CD4-positive, alpha-beta memory T cell (primary cell): ENCODE results near the gene RXRB. TPM values are rescaled to one million over a fixed set of nuclear protein-coding genes. Genes with fewer than 3 reads are reported as not detected.

Experiments
- CTCF ChIA-PET: fragments of 350-600 bp; sonication (Branson Sonifier 250); formaldehyde crosslinking; loops from one replicate; lab custom pipeline; 2021; ENCODE audit warnings: inconsistent platforms; ENCODE audit not compliant: partially characterized antibody; lab: Charles Lee
- POLR2A ChIA-PET: fragments of 350-600 bp; sonication (Branson Sonifier 250); formaldehyde crosslinking; loops from one replicate; lab custom pipeline; 2021; ENCODE audit not compliant: partially characterized antibody; lab: Charles Lee
- DNase-seq, 5 donors: peaks; one replicate each; pipeline versions ENCODE4 v3.0.0 to v3.0.0-alpha.2; 2020 to 2022; ENCODE audit warnings: mixed read lengths in 1 of 5
- H3K27ac ChIP-seq: one replicate; pipeline ENCODE4 v1.7.0; 2013; ENCODE audit warnings: low read depth, low read length
- H3K27me3 ChIP-seq: 2 replicates; pipeline ENCODE4 v1.7.0; 2013; ENCODE audit warnings: mild to moderate bottlenecking, low read length, moderate library complexity; ENCODE audit not compliant: insufficient read depth
- H3K36me3 ChIP-seq: 2 replicates; pipeline ENCODE4 v1.7.0; 2013; ENCODE audit warnings: mild to moderate bottlenecking, low read length, moderate library complexity; ENCODE audit not compliant: insufficient read depth
- H3K4me1 ChIP-seq: 2 replicates; pipeline ENCODE4 v1.7.0; 2013; ENCODE audit warnings: mild to moderate bottlenecking, low read length, moderate library complexity; ENCODE audit not compliant: insufficient read depth
- H3K4me3 ChIP-seq, 2 donors: one replicate each; pipeline ENCODE4 v1.7.0; 2013; ENCODE audit warnings: low read length in 2 of 2, mild to moderate bottlenecking in 1 of 2
- H3K9me3 ChIP-seq, 2 donors: one replicate each; pipeline ENCODE4 v1.7.0; 2013; ENCODE audit warnings: low read length in 2 of 2, control low read depth in 1 of 2; ENCODE audit not compliant: control insufficient read depth in 1 of 2
- H3K27ac Mint-ChIP-seq, 7 donors: one replicate each; pipeline ENCODE4 v1.8.0; 2020 to 2021; ENCODE audit warnings: mixed read lengths in 7 of 7, mild to moderate bottlenecking in 6 of 7, inconsistent platforms in 3 of 7, moderate library complexity in 3 of 7
- H3K27me3 Mint-ChIP-seq, 2 donors: one replicate each; pipeline ENCODE4 v1.8.0; 2020 to 2021; ENCODE audit warnings: mixed read lengths in 2 of 2
- H3K36me3 Mint-ChIP-seq, 2 donors: one replicate each; pipeline ENCODE4 v1.8.0; 2020 to 2021; ENCODE audit warnings: mixed read lengths in 2 of 2, inconsistent platforms in 1 of 2, mild to moderate bottlenecking in 1 of 2
- H3K4me1 Mint-ChIP-seq, 4 donors: one replicate each; pipeline ENCODE4 v1.8.0; 2020 to 2021; ENCODE audit warnings: mixed read lengths in 4 of 4, mild to moderate bottlenecking in 1 of 4
- H3K4me3 Mint-ChIP-seq, 8 donors: one replicate each; pipeline ENCODE4 v1.8.0; 2020 to 2021; ENCODE audit warnings: mixed read lengths in 8 of 8, mild to moderate bottlenecking in 7 of 8, moderate library complexity in 6 of 8, inconsistent platforms in 3 of 8
- H3K9me3 Mint-ChIP-seq, 8 donors: one replicate each; pipeline ENCODE4 v1.8.0; 2020 to 2021; ENCODE audit warnings: mixed read lengths in 8 of 8, mild to moderate bottlenecking in 5 of 8, inconsistent platforms in 3 of 8, moderate library complexity in 1 of 8
- intact Hi-C: fragments of 100-400 bp; cut with micrococcal nuclease; formaldehyde crosslinking; loops from one replicate; pipeline ENCODE4 v1.15.1; 2023
- polyA plus RNA-seq, 2 donors: library from polyadenylated mRNA; unstranded; fragments of 300-500 nt; fragmentation: Illumina TruSeq; gene quantifications; one replicate each; pipeline ENCODE4 v1.2.3, GENCODE V29; 2021
- total RNA-seq, 2 experiments: library from RNA; stranded (reverse); gene quantifications; one replicate each; pipeline ENCODE4 v1.2.3, GENCODE V29; 2021

Gene RXRB
- total and polyA plus RNA-seq, 4 experiments from 2014 or later = 5.6 to 94.3 (median 50.3) TPM

DNA sequence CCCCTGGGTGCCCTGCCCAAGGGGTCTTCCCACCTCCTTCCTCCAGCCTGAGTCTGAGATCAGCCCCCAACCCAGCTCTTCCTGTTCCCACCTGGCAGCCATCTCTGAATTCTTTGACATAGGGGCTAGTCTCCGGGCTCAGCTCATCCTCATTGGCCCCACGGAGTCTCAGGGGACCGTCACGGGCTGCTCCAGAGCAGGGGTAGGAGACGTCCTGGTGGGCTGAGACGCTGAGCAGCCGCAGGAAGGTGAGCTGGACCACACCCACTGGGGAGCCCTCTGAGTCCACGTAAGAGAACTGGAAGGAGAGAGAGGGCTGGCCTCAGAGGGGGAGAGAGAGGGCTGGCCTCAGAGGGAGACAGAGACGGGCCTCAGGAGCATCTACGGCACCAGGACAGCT is 36.3 kb downstream of the RXRB start:
- Mint-ChIP-seq H3K9me3 (peaks cover 0 to 2% (median 0%) of the 10 kb centered on the region in 8 donors), H3K4me3 (peak overlapping the region in 1 of 8 donors; percentile 51), H3K36me3 (no peaks in the 10 kb centered on the region), H3K27me3 (peaks cover 2 to 7% of the 10 kb centered on the region in 2 donors), H3K27ac (peak overlapping the region in 1 of 7 donors; percentile 68), H3K4me1 (peaks cover 1 to 11% (median 8%) of the 10 kb centered on the region in 4 donors)
- peaks cover 5% of the 10 kb centered on the region for H3K4me1 ChIP-seq
- no peaks in the 10 kb centered on the region for H3K27me3 ChIP-seq
- H3K4me3 ChIP-seq = no peak overlapping the region
- DNase-seq = no peak
- no peaks in the 10 kb centered on the region for H3K36me3 ChIP-seq
- intact Hi-C loops = no loop called here
- ChIA-PET CTCF (interaction anchor here (1.4 to 8.5 kb wide), 3 partner anchors 15 to 84 kb away, joined by 4 to 105 read pairs (median 55); partner anchors contain the start of genes RXRB and SLC39A7), POLR2A (no interaction called here)
- no peaks in the 10 kb centered on the region for H3K9me3 ChIP-seq
- no peak overlapping the region for H3K27ac ChIP-seq

DNA sequence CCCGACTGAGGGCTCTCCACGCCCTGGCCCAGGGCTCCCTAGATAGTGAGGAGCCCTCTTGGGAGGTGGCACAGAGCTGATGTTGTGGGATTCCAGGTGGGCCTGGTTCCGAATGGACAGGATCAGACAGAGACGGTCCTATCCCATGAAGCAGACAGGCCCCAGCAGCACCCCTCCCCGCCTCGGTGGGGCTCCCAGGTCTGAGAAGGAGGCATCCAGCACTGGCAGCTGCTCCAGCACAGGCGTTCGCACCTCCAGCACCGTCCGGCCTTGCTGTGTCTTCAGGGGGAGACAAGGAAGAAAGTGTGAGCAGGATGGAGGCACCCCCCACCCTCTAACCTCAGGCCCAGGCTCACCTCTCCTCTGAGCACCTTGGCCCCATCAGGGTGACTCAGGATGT is 36.9 kb downstream of the RXRB start:
- H3K27ac ChIP-seq = no peak overlapping the region
- Mint-ChIP-seq H3K4me1 (peaks cover 1 to 11% (median 8%) of the 10 kb centered on the region in 4 donors), H3K27me3 (peaks cover 2 to 7% of the 10 kb centered on the region in 2 donors), H3K27ac (peak overlapping the region in 1 of 7 donors; percentile 66), H3K9me3 (peaks cover 0 to 2% (median 0%) of the 10 kb centered on the region in 8 donors), H3K4me3 (no peak overlapping the region), H3K36me3 (no peaks in the 10 kb centered on the region)
- no peak overlapping the region for H3K4me3 ChIP-seq
- ChIA-PET CTCF (interaction anchor here (1.4 to 8.5 kb wide), 3 partner anchors 14 to 84 kb away, joined by 4 to 105 read pairs (median 55); partner anchors contain the start of genes RXRB and SLC39A7), POLR2A (interaction anchor here (3.0 to 5.6 kb wide), 2 partner anchors 45 to 85 kb away, joined by 13 to 60 read pairs; partner anchors contain the start of gene RING1)
- H3K27me3 ChIP-seq = no peaks in the 10 kb centered on the region
- H3K4me1 ChIP-seq = peaks cover 5% of the 10 kb centered on the region
- H3K9me3 ChIP-seq = no peaks in the 10 kb centered on the region
- no peaks in the 10 kb centered on the region for H3K36me3 ChIP-seq
- no peak for DNase-seq
- intact Hi-C loops = no loop called here

- peak overlapping the region; percentile 83 to 92 (median 89) for H3K4me3 Mint-ChIP-seq
- Histone ChIP-seq H3K27ac (no peak overlapping the region), H3K9me3 (no peaks in the 10 kb centered on the region), H3K4me3 (peak overlapping the region; percentile 23 to 54), H3K27me3 (no peaks in the 10 kb centered on the region), H3K4me1 (peaks cover 5% of the 10 kb centered on the region), H3K36me3 (no peaks in the 10 kb centered on the region)
- peaks cover 0 to 2% (median 0%) of the 10 kb centered on the region in 8 donors for H3K9me3 Mint-ChIP-seq
- peaks cover 2 to 8% of the 10 kb centered on the region in 2 donors for H3K27me3 Mint-ChIP-seq
- POLR2A ChIA-PET = interaction anchor here (0.7 to 5.6 kb wide), 9 partner anchors 32 to 138 kb away, joined by 3 to 60 read pairs (median 4); partner anchors contain the start of genes B3GALT4, RING1 and VPS52
- H3K27ac Mint-ChIP-seq = peak overlapping the region in 6 of 7 donors; percentile 45 to 91 (median 86)
- no peaks in the 10 kb centered on the region for H3K36me3 Mint-ChIP-seq
- intact Hi-C loops = loop anchor here (1.0 kb wide), 2 partner anchors 36 to 87 kb away; no protein-coding TSS in a partner anchor
- CTCF ChIA-PET = interaction anchor here (1.1 to 8.5 kb wide), 10 partner anchors 12 to 147 kb away, joined by 3 to 105 read pairs (median 6); partner anchors contain the start of genes RGL2, RXRB and SLC39A7
- peaks cover 1 to 11% (median 8%) of the 10 kb centered on the region in 4 donors for H3K4me1 Mint-ChIP-seq
- peak; percentile 75 to 84 (median 77) for DNase-seq
Measured at GRCh38 chr6:33161354-33162331, 38.8 kb downstream of the RXRB start.

DNA sequence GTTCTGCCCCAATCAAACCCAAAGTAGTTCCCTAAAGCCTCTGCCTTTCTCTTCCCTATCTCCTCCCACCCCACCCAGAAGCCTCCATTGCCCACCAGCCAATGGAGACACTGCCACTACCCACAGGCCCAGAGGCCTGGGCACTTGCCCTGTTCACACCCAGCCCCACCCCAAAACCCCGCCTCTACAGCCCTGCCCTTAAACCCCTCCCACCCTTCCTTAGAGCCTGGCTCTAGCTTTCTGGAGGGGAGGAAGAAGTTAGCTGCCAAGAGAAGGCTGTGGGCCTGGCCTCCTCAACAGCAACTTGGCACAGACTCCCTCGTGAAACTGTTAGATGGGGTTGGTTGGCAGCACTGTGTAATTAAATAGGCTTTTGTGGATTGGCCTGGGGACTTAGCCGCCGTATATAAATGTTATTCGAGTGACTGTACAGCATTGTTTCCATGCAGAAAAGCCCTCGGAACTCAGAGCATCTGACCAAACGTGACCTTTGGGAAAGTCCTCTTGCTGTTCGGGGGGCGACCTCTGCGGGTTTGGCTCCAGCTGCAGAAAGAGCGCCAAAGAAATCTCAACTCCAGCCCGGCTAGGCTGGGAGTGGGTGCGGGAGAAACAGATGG is 39.6 kb downstream of the RXRB start:
- DNase-seq = no peak
- Histone ChIP-seq H3K27ac (no peak overlapping the region), H3K36me3 (no peaks in the 10 kb centered on the region), H3K4me3 (no peak overlapping the region), H3K9me3 (no peaks in the 10 kb centered on the region), H3K4me1 (peaks cover 5% of the 10 kb centered on the region), H3K27me3 (no peaks in the 10 kb centered on the region)
- POLR2A ChIA-PET = interaction anchor here (0.9 to 5.6 kb wide), 6 partner anchors 37 to 139 kb away, joined by 3 to 60 read pairs (median 4); partner anchors contain the start of genes B3GALT4 and RING1
- intact Hi-C loops = loop anchor here (1.0 kb wide), 2 partner anchors 36 to 87 kb away; no protein-coding TSS in a partner anchor
- H3K4me1 Mint-ChIP-seq = peaks cover 1 to 11% (median 8%) of the 10 kb centered on the region in 4 donors
- peak overlapping the region in 6 of 8 donors; percentile 83 to 92 (median 88) for H3K4me3 Mint-ChIP-seq
- no peaks in the 10 kb centered on the region for H3K36me3 Mint-ChIP-seq
- H3K27me3 Mint-ChIP-seq = peaks cover 2 to 10% of the 10 kb centered on the region in 2 donors
- CTCF ChIA-PET = interaction anchor here (1.1 to 8.5 kb wide), 8 partner anchors 11 to 146 kb away, joined by 3 to 105 read pairs (median 6); partner anchors contain the start of genes RGL2, RXRB and SLC39A7
- H3K9me3 Mint-ChIP-seq = peaks cover 0 to 2% (median 0%) of the 10 kb centered on the region in 8 donors
- peak overlapping the region in 2 of 7 donors; percentile 45 to 66 for H3K27ac Mint-ChIP-seq

DNA sequence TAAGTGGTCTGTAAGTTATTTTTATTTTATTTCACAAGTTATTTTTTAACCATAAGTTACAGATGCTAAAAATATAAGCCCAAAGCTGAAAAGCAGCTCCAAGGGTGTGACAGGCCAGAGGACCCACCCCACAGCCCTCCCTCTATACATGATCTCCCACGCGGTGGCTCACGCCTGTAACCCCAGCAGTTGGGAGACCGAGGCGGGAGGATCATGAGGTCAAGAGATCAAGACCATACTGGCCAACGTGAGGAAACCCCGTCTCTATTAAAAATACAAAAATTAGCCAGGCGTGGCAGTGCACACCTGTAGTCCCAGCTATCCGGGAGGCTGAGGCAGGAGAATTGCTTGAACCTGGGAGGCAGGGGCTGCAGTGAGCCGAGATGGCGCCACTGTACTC is 40.4 kb downstream of the RXRB start:
- Mint-ChIP-seq H3K4me3 (no peak overlapping the region), H3K4me1 (peaks cover 1 to 11% (median 8%) of the 10 kb centered on the region in 4 donors), H3K36me3 (no peaks in the 10 kb centered on the region), H3K27ac (no peak overlapping the region), H3K27me3 (peaks cover 2 to 11% of the 10 kb centered on the region in 2 donors), H3K9me3 (peaks cover 0 to 2% (median 0%) of the 10 kb centered on the region in 8 donors)
- Histone ChIP-seq H3K4me1 (peaks cover 5% of the 10 kb centered on the region), H3K27me3 (no peaks in the 10 kb centered on the region), H3K27ac (no peak overlapping the region), H3K4me3 (no peak overlapping the region), H3K9me3 (no peaks in the 10 kb centered on the region), H3K36me3 (no peaks in the 10 kb centered on the region)
- no peak for DNase-seq
- ChIA-PET POLR2A (interaction anchor here (1.1 to 5.6 kb wide), 2 partner anchors 88 to 139 kb away, joined by 3 to 60 read pairs; no protein-coding TSS in a partner anchor), CTCF (interaction anchor here (1.3 to 8.5 kb wide), 6 partner anchors 11 to 146 kb away, joined by 4 to 105 read pairs (median 12); partner anchors contain the start of genes RXRB and SLC39A7)
- intact Hi-C loops = no loop called here

DNA sequence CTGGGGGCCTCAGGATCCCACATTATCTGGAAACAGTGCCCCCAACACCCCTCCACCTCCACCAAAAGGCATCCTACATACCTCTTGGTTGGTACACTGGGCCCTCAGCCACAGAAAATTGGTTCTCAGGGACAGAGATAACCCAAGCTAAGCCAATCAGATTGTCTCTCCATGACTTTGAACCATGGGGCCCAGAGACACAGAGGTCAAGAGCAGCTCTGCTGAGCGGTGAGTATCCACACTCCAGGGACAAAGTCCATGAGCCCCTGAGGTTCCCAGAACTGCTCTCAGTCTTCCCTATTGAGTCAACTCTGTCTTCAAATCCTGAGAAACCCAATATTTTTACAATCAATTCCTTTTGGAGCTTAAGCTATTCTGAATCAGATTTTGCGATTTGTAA is 43.5 kb downstream of the RXRB start:
- Histone ChIP-seq H3K27me3 (no peaks in the 10 kb centered on the region), H3K9me3 (no peaks in the 10 kb centered on the region), H3K4me1 (peaks cover 4% of the 10 kb centered on the region), H3K36me3 (no peaks in the 10 kb centered on the region), H3K4me3 (no peak overlapping the region), H3K27ac (no peak overlapping the region)
- Mint-ChIP-seq H3K4me1 (peaks cover 1 to 10% (median 8%) of the 10 kb centered on the region in 4 donors), H3K27ac (no peak overlapping the region), H3K27me3 (peaks cover 9 to 21% of the 10 kb centered on the region in 2 donors), H3K4me3 (no peak overlapping the region), H3K36me3 (peaks cover 2 to 3% of the 10 kb centered on the region in 2 donors), H3K9me3 (peaks cover 0 to 16% (median 7%) of the 10 kb centered on the region in 8 donors)
- intact Hi-C loops = no loop called here
- no peak for DNase-seq
- ChIA-PET POLR2A (no interaction called here), CTCF (interaction anchor here (0.6 to 8.5 kb wide), 4 partner anchors 8 to 168 kb away, joined by 3 to 105 read pairs (median 4); no protein-coding TSS in a partner anchor)
